H1 (cell line): ENCODE measurements around the gene PLCB1. TPM values are rescaled to one million over a fixed set of nuclear protein-coding genes. Genes with fewer than 3 reads are reported as not detected.

ENCODE experiments used
- CTCF ChIA-PET: fragments of 300-600 bp; sonication (Branson Sonifier 250); formaldehyde crosslinking; loops from one replicate; lab custom pipeline; 2021; ENCODE audit not compliant: partially characterized antibody; lab: Charles Lee
- POLR2A ChIA-PET: fragments of 300-600 bp; sonication (Branson Sonifier 250); formaldehyde crosslinking; loops from one replicate; lab custom pipeline; 2021; ENCODE audit warnings: inconsistent platforms; ENCODE audit not compliant: partially characterized antibody; lab: Charles Lee
- DNase-seq, 2 experiments: peaks; one replicate each; pipeline versions ENCODE4 v3.0.0 to v3.0.0-alpha.2; 2010 to 2022; ENCODE audit warnings: low spot score in 2 of 2, low read depth in 1 of 2, mixed read lengths in 1 of 2
- FAIRE-seq: peaks from 2 replicates; lab custom pipeline; 2011; peaks lifted over from hg19 to GRCh38; lab: Jason Lieb, UNC
- H2AFZ ChIP-seq: 2 replicates; pipeline ENCODE4 v1.8.1; 2012; ENCODE audit warnings: low read length, inconsistent platforms
- H2AK5ac ChIP-seq: 2 replicates; pipeline ENCODE4 v1.6.1; 2013; ENCODE audit warnings: low read depth, low read length
- H2BK120ac ChIP-seq: replicated peaks from 2 replicates; pipeline ENCODE3; 2013; ENCODE audit warnings: low read depth, low read length, inconsistent platforms
- H2BK12ac ChIP-seq: 2 replicates; pipeline ENCODE4 v1.6.1; 2013; ENCODE audit warnings: low read depth, low read length
- H2BK15ac ChIP-seq: 2 replicates; pipeline ENCODE4 v1.6.1; 2013; ENCODE audit warnings: low read length
- H2BK20ac ChIP-seq: 2 replicates; pipeline ENCODE4 v1.6.1; 2013; ENCODE audit warnings: low read length
- H2BK5ac ChIP-seq: 2 replicates; pipeline ENCODE4 v1.6.1; 2013; ENCODE audit warnings: low read depth, low read length
- H3K14ac ChIP-seq: 2 replicates; pipeline ENCODE4 v1.6.1; 2013; ENCODE audit warnings: inconsistent platforms; ENCODE audit not compliant: insufficient read length
- H3K18ac ChIP-seq: 2 replicates; pipeline ENCODE4 v1.6.1; 2013; ENCODE audit warnings: low read length; ENCODE audit errors: extremely low read depth
- H3K23ac ChIP-seq: 2 replicates; pipeline ENCODE4 v1.6.1; 2013; ENCODE audit warnings: inconsistent platforms; ENCODE audit not compliant: insufficient read length
- H3K23me2 ChIP-seq: 2 replicates; pipeline ENCODE4 v1.6.1; 2013; ENCODE audit warnings: low read depth, low read length
- H3K27ac ChIP-seq: 2 replicates; pipeline ENCODE4 v1.6.1; 2011; ENCODE audit warnings: low read depth, low read length, inconsistent platforms
- H3K27me3 ChIP-seq, 4 experiments: replicated peaks in 1 of 4; 1 replicate in 1 of 4; 2 replicates in 3 of 4; pipeline versions ENCODE4 v1.6.1 to v1.8.1; 2011 to 2013; ENCODE audit warnings: low read length in 3 of 4, mild to moderate bottlenecking in 3 of 4, inconsistent platforms in 2 of 4, mixed read lengths in 2 of 4, moderate library complexity in 1 of 4; ENCODE audit not compliant: control insufficient read depth in 3 of 4, insufficient read depth in 3 of 4; ENCODE audit errors: extremely low read depth in 1 of 4
- H3K36me3 ChIP-seq, 4 experiments: 2 replicates each; pipeline versions ENCODE4 v1.6.1 to v1.8.1; 2011 to 2013; ENCODE audit warnings: mild to moderate bottlenecking in 4 of 4, low read length in 3 of 4, moderate library complexity in 2 of 4, control low read depth in 1 of 4, inconsistent platforms in 1 of 4; ENCODE audit not compliant: insufficient read depth in 4 of 4, control insufficient read depth in 2 of 4
- H3K4ac ChIP-seq: replicated peaks from 2 replicates; pipeline ENCODE3; 2013; ENCODE audit warnings: low read length, low read depth, mixed read lengths, inconsistent platforms; ENCODE audit not compliant: insufficient read length
- H3K4me1 ChIP-seq, 4 experiments: replicated peaks in 1 of 4; 1 replicate in 1 of 4; 2 replicates in 3 of 4; pipeline versions ENCODE4 v1.6.1 to v1.8.1; 2011 to 2013; ENCODE audit warnings: low read length in 3 of 4, inconsistent platforms in 2 of 4, mixed read lengths in 1 of 4; ENCODE audit not compliant: insufficient read depth in 4 of 4, control insufficient read depth in 3 of 4
- H3K4me2 ChIP-seq, 2 experiments: 2 replicates each; pipeline versions ENCODE4 v1.6.1 to v1.8.1; 2011 to 2013; ENCODE audit warnings: low read depth in 2 of 2, low read length in 2 of 2, control low read depth in 1 of 2, inconsistent platforms in 1 of 2, mild to moderate bottlenecking in 1 of 2; ENCODE audit not compliant: insufficient read depth in 1 of 2
- H3K4me3 ChIP-seq, 4 experiments: fragments of 200-600, 300-600 bp in 1 of 4; sonication (generic), shearing (Covaris generic), sonication (Bioruptor Twin) in 1 of 4; 2 replicates each; pipeline versions ENCODE4 v1.5.1 to v1.8.1; 2011 to 2016; ENCODE audit warnings: low read length in 4 of 4, low read depth in 3 of 4, control low read depth in 2 of 4, inconsistent platforms in 2 of 4, mild to moderate bottlenecking in 2 of 4, mixed read lengths in 1 of 4, moderate library complexity in 1 of 4; ENCODE audit not compliant: insufficient read depth in 2 of 4; ENCODE audit errors: extremely low read depth in 1 of 4
- H3K56ac ChIP-seq: replicated peaks from 2 replicates; pipeline ENCODE3; 2013; ENCODE audit warnings: low read depth, mild to moderate bottlenecking, mixed read lengths, low read length, inconsistent platforms; ENCODE audit not compliant: insufficient read length
- H3K79me1 ChIP-seq: 2 replicates; pipeline ENCODE4 v1.6.1; 2013; ENCODE audit warnings: low read depth, low read length, control low read depth
- H3K79me2 ChIP-seq, 2 experiments: 2 replicates each; pipeline versions ENCODE4 v1.6.1 to v1.8.1; 2012 to 2013; ENCODE audit warnings: low read length in 2 of 2, mild to moderate bottlenecking in 2 of 2, inconsistent platforms in 1 of 2; ENCODE audit not compliant: insufficient read depth in 2 of 2, control insufficient read depth in 1 of 2
- H3K9ac ChIP-seq, 4 experiments: replicated peaks in 1 of 4; 1 replicate in 1 of 4; 2 replicates in 3 of 4; pipeline versions ENCODE4 v1.6.1 to v1.8.1; 2011 to 2013; ENCODE audit warnings: low read depth in 3 of 4, low read length in 3 of 4, control low read depth in 2 of 4, mild to moderate bottlenecking in 2 of 4, moderate library complexity in 2 of 4, inconsistent platforms in 1 of 4; ENCODE audit errors: extremely low read depth in 1 of 4
- H3K9me3 ChIP-seq, 2 experiments: 2 replicates each; pipeline versions ENCODE4 v1.6.1 to v1.8.1; 2012 to 2013; ENCODE audit warnings: mild to moderate bottlenecking in 2 of 2, moderate library complexity in 2 of 2, control low read depth in 1 of 2, inconsistent platforms in 1 of 2, low read depth in 1 of 2, low read length in 1 of 2, mixed read lengths in 1 of 2; ENCODE audit not compliant: insufficient read depth in 2 of 2
- H4K20me1 ChIP-seq, 2 experiments: replicated peaks in 1 of 2; 2 replicates each; pipeline versions ENCODE3 to v1.8.1; 2011 to 2013; ENCODE audit warnings: inconsistent platforms in 2 of 2, low read length in 2 of 2, mild to moderate bottlenecking in 1 of 2; ENCODE audit not compliant: insufficient read depth in 2 of 2, control insufficient read depth in 1 of 2
- H4K5ac ChIP-seq: 2 replicates; pipeline ENCODE4 v1.6.1; 2013; ENCODE audit warnings: low read length, low read depth, mixed read lengths, inconsistent platforms; ENCODE audit not compliant: insufficient read length
- H4K8ac ChIP-seq: 2 replicates; pipeline ENCODE4 v1.8.0; 2013; ENCODE audit warnings: mild to moderate bottlenecking, moderate library complexity, low read length, inconsistent platforms; ENCODE audit not compliant: insufficient read depth; ENCODE audit errors: extremely low read depth
- H4K91ac ChIP-seq: replicated peaks from 2 replicates; pipeline ENCODE3; 2013; ENCODE audit warnings: low read length, mixed read lengths, inconsistent platforms; ENCODE audit not compliant: insufficient read length
- SP4 ChIP-seq: IDR thresholded peaks from 2 replicates; pipeline ENCODE4 v1.6.1; 2012; ENCODE audit warnings: low read length, inconsistent platforms
- TEAD4 ChIP-seq: IDR thresholded peaks from 2 replicates; pipeline ENCODE4 v1.6.1; 2012; ENCODE audit warnings: low read depth, low read length, inconsistent platforms, mixed read lengths
- WGBS, 2 experiments: shearing (Covaris generic) in 1 of 2; methylation state at CpG; one replicate each; pipeline versions ENCODE4 v1.1.6 to v1.1.7; 2013 to 2015; ENCODE audit warnings: low lambda C conversion rate in 2 of 2, mixed read lengths in 2 of 2, inconsistent platforms in 1 of 2, low coverage in 1 of 2, missing lambda C conversion rate in 1 of 2; ENCODE audit not compliant: insufficient replicate concordance in 2 of 2, insufficient coverage in 1 of 2, insufficient read length in 1 of 2; ENCODE audit errors: extremely low coverage in 1 of 2, missing lambda C conversion rate in 1 of 2; 5-methylcytosine and 5-hydroxymethylcytosine counted together
- polyA plus RNA-seq, 7 experiments: library from polyadenylated mRNA; depleted of rRNA in 3 of 7; stranded (reverse) in 5 of 7; unstranded in 2 of 7; fragments of >200 nt in 5 of 7; fragments of 200-250 nt in 2 of 7; gene quantifications; 1 replicate in 5 of 7; 2 replicates in 1 of 7; 4 replicates in 1 of 7; pipeline versions ENCODE4 v1.2.1 to v1.2.3, GENCODE V29; 2011 to 2013; ENCODE audit warnings: missing spikeins in 2 of 7, mixed read lengths in 2 of 7
- total RNA-seq: library from RNA; stranded (reverse); fragmentation: NEBNext Ultra II Directional; extraction: Animal tissue kit (Norgen Biotek cat#: 25700); gene quantifications from 2 replicates; pipeline ENCODE4 v1.2.1, GENCODE V29; 2021

Gene PLCB1
- total and polyA plus RNA-seq, 2 of the 8 experiments (the other 6 are each of a cell fraction or from before 2014, with no cell fraction given), result 2.6 to 9.1 TPM

DNA sequence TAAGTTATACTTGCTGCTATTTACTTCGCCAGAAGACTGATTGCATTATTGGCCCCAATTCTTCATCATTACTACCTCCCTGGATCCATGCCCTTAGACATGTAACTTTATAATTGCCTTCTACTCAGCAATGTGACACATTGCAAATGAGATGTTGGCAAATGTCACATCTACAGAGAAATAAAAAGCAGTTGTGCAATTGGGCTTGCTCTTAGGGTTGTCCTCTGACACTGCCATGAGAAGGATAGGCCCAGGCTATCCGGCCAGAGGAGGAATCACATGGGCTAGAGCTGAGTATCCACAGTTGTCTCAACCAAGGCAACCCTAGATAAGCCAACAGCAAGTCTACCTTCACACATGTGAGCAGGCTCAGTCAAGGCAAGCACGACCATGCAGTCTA, 447.0 kb downstream of the PLCB1 start:
- Histone ChIP-seq H3K23me2 (no peaks in the 10 kb centered on the region), H3K79me2 (no peaks in the 10 kb centered on the region), H2AFZ (no peak overlapping the region), H3K14ac (no peak overlapping the region), H4K91ac (no peak overlapping the region), H2BK120ac (no peak overlapping the region), H3K4me3 (no peak overlapping the region), H3K27ac (no peak overlapping the region), H2BK12ac (no peak overlapping the region), H3K9me3 (no peaks in the 10 kb centered on the region), H3K4ac (no peak overlapping the region), H2BK15ac (no peak overlapping the region), H4K20me1 (no peaks in the 10 kb centered on the region), H3K18ac (no peak overlapping the region), H3K4me2 (no peak overlapping the region), H3K23ac (no peak overlapping the region), H3K9ac (no peak overlapping the region), H2BK5ac (no peak overlapping the region), H3K56ac (no peak overlapping the region), H4K8ac (no peak overlapping the region), H3K79me1 (no peaks in the 10 kb centered on the region), H3K27me3 (no peaks in the 10 kb centered on the region), H3K4me1 (peaks cover 0 to 4% (median under 1%) of the 10 kb centered on the region in 4 experiments; a peak in 2 of 7 replicates), H2AK5ac (no peak overlapping the region), H3K36me3 (no peaks in the 10 kb centered on the region), H4K5ac (no peak overlapping the region), H2BK20ac (no peak overlapping the region)
- POLR2A ChIA-PET, result no interaction called here
- CTCF ChIA-PET, result interaction anchor here (0.9 kb wide), 1 partner anchor 8 kb away, joined by 3 read pairs; no protein-coding TSS in a partner anchor
- DNase-seq (no peak), FAIRE-seq (no peak)
- 88% methylated on average over 3 of the region's 3 CpGs; no CpG with 5 or more reads in 1 of the 2 experiments for WGBS, 2 experiments
- TF ChIP-seq TEAD4 (no peak), SP4 (no peak)
